ENCODE data around the gene IFNK.

DNA sequence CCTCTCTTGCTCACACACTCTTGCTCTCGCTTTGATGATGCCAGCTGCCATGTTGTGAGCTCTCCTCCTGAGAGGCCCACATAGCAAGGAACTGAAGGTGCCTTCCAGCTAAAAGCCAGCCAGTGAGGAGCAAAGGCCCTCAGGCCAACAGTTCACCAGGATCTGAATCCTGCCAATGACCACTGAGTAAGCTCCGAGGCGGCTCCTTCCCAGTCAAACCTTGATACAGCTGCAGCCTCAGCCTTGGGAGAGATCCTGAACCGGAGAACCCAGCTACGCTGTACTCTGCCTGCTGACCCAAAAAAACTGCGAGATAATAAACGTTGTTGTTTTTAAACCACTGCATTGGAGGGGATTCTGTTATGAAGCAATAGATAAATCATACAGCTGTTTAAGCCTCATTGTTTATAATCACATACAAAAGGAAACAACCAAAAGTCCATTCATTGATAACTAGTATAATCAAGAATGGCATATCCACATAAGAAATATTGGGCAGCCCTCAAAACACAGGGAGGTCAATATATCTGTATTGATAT is 49.0 kb upstream of the IFNK start:
- TF ChIP-seq, protein P1, sequence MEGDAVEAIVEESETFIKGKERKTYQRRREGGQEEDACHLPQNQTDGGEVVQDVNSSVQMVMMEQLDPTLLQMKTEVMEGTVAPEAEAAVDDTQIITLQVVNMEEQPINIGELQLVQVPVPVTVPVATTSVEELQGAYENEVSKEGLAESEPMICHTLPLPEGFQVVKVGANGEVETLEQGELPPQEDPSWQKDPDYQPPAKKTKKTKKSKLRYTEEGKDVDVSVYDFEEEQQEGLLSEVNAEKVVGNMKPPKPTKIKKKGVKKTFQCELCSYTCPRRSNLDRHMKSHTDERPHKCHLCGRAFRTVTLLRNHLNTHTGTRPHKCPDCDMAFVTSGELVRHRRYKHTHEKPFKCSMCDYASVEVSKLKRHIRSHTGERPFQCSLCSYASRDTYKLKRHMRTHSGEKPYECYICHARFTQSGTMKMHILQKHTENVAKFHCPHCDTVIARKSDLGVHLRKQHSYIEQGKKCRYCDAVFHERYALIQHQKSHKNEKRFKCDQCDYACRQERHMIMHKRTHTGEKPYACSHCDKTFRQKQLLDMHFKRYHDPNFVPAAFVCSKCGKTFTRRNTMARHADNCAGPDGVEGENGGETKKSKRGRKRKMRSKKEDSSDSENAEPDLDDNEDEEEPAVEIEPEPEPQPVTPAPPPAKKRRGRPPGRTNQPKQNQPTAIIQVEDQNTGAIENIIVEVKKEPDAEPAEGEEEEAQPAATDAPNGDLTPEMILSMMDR (IDR thresholded peaks at IDR 0.05): no peak
- no peak for TF ChIP-seq POLR2A (IDR thresholded peaks at IDR 0.05; ENCODE audit: low read length)
- no peak for TF ChIP-seq MYC (IDR thresholded peaks at IDR 0.05; ENCODE audit: borderline replicate concordance, low read length)
- TF ChIP-seq, protein P2, sequence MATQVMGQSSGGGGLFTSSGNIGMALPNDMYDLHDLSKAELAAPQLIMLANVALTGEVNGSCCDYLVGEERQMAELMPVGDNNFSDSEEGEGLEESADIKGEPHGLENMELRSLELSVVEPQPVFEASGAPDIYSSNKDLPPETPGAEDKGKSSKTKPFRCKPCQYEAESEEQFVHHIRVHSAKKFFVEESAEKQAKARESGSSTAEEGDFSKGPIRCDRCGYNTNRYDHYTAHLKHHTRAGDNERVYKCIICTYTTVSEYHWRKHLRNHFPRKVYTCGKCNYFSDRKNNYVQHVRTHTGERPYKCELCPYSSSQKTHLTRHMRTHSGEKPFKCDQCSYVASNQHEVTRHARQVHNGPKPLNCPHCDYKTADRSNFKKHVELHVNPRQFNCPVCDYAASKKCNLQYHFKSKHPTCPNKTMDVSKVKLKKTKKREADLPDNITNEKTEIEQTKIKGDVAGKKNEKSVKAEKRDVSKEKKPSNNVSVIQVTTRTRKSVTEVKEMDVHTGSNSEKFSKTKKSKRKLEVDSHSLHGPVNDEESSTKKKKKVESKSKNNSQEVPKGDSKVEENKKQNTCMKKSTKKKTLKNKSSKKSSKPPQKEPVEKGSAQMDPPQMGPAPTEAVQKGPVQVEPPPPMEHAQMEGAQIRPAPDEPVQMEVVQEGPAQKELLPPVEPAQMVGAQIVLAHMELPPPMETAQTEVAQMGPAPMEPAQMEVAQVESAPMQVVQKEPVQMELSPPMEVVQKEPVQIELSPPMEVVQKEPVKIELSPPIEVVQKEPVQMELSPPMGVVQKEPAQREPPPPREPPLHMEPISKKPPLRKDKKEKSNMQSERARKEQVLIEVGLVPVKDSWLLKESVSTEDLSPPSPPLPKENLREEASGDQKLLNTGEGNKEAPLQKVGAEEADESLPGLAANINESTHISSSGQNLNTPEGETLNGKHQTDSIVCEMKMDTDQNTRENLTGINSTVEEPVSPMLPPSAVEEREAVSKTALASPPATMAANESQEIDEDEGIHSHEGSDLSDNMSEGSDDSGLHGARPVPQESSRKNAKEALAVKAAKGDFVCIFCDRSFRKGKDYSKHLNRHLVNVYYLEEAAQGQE (IDR thresholded peaks at IDR 0.05): no peak
- no peak for TF ChIP-seq PHF8 (IDR thresholded peaks at IDR 0.05; ENCODE audit: borderline replicate concordance, low read depth)
- TF ChIP-seq ESRRA (IDR thresholded peaks at IDR 0.05; ENCODE audit: borderline replicate concordance, low read length): no peak
- no peak for TF ChIP-seq CHD2 (IDR thresholded peaks at IDR 0.05; ENCODE audit: low read length, partially characterized antibody)
- TF ChIP-seq, protein P3, sequence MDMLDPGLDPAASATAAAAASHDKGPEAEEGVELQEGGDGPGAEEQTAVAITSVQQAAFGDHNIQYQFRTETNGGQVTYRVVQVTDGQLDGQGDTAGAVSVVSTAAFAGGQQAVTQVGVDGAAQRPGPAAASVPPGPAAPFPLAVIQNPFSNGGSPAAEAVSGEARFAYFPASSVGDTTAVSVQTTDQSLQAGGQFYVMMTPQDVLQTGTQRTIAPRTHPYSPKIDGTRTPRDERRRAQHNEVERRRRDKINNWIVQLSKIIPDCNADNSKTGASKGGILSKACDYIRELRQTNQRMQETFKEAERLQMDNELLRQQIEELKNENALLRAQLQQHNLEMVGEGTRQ (IDR thresholded peaks at IDR 0.05): no peak
- TF ChIP-seq POLR2AphosphoS2 (conservative IDR thresholded peaks at IDR 0.05; ENCODE audit: low read length): no peak
- TF ChIP-seq JUNB (IDR thresholded peaks at IDR 0.05): no peak
- TF ChIP-seq JUN (IDR thresholded peaks at IDR 0.05): no peak
